ENCODE results near the gene SLC27A6. TPM values are rescaled to one million over a fixed set of nuclear protein-coding genes. Genes with fewer than 3 reads are reported as not detected.
A peak's percentile ranks its signal among the peaks of the same experiment; 100 is the strongest.

The SLC27A6 gene
- total RNA-seq, 1 donor from 2014 or later, result 0.15 TPM

- no peak for TF ChIP-seq CTCF (IDR thresholded peaks at IDR 0.05)
- no peak overlapping the region for H3K4me3 ChIP-seq
- no peaks in the 10 kb centered on the region for H3K9me3 ChIP-seq
- no peak for ATAC-seq
- intact Hi-C loops (cut with DNase I), result no loop called here
- peaks cover 11% of the 10 kb centered on the region for H3K27me3 ChIP-seq (ENCODE audit: low read depth)
- H3K4me1 ChIP-seq, result no peaks in the 10 kb centered on the region
- no peaks in the 10 kb centered on the region for H3K36me3 ChIP-seq
- DNase-seq, result no peak
- no peak overlapping the region for H3K27ac ChIP-seq
These were observed 3.1 kb upstream of the SLC27A6 start for GRCh38 chr5:128962211-128962610.

GRCh38 chr5:128965638-128966302 lies 482 bp downstream of the SLC27A6 start:
- H3K27me3 ChIP-seq (ENCODE audit: low read depth), result peaks cover 11% of the 10 kb centered on the region
- H3K36me3 ChIP-seq, result no peaks in the 10 kb centered on the region
- ATAC-seq (peak; percentile 32 to 34), DNase-seq (no peak)
- no peak overlapping the region for H3K27ac ChIP-seq
- H3K9me3 ChIP-seq, result no peaks in the 10 kb centered on the region
- intact Hi-C loops (cut with DNase I), result no loop called here
- peak overlapping the region; percentile 35 for H3K4me3 ChIP-seq
- no peaks in the 10 kb centered on the region for H3K4me1 ChIP-seq
- TF ChIP-seq CTCF (IDR thresholded peaks at IDR 0.05), result no peak

GRCh38 chr5:128966375-128966774 lies 1.1 kb downstream of the SLC27A6 start:
- H3K4me1 ChIP-seq, result no peaks in the 10 kb centered on the region
- no peak overlapping the region for H3K4me3 ChIP-seq
- no peak for TF ChIP-seq CTCF (IDR thresholded peaks at IDR 0.05)
- ATAC-seq (no peak), DNase-seq (no peak)
- intact Hi-C loops (cut with DNase I), result no loop called here
- H3K36me3 ChIP-seq, result no peaks in the 10 kb centered on the region
- peaks cover 11% of the 10 kb centered on the region for H3K27me3 ChIP-seq (ENCODE audit: low read depth)
- H3K27ac ChIP-seq, result no peak overlapping the region
- no peaks in the 10 kb centered on the region for H3K9me3 ChIP-seq

- no peak for TF ChIP-seq CTCF (IDR thresholded peaks at IDR 0.05)
- Histone ChIP-seq H3K9me3 (no peaks in the 10 kb centered on the region), H3K36me3 (no peaks in the 10 kb centered on the region), H3K4me1 (no peaks in the 10 kb centered on the region), H3K27me3 (ENCODE audit: low read depth) (peaks cover 11% of the 10 kb centered on the region), H3K27ac (no peak overlapping the region), H3K4me3 (no peak overlapping the region)
- intact Hi-C loops (cut with DNase I), result no loop called here
- ATAC-seq (no peak), DNase-seq (no peak)
These were observed 1.6 kb downstream of the SLC27A6 start for GRCh38 chr5:128966846-128967245.

GRCh38 chr5:128973244-128973643 lies 8.0 kb downstream of the SLC27A6 start:
- no peaks in the 10 kb centered on the region for H3K27me3 ChIP-seq (ENCODE audit: low read depth)
- no peak overlapping the region for H3K27ac ChIP-seq
- intact Hi-C loops (cut with DNase I), result no loop called here
- no peaks in the 10 kb centered on the region for H3K4me1 ChIP-seq
- no peaks in the 10 kb centered on the region for H3K9me3 ChIP-seq
- H3K4me3 ChIP-seq, result no peak overlapping the region
- H3K36me3 ChIP-seq, result no peaks in the 10 kb centered on the region
- ATAC-seq (no peak), DNase-seq (no peak)
- no peak for TF ChIP-seq CTCF (IDR thresholded peaks at IDR 0.05)
